GM12865 (cell line): Measurements from ENCODE around the gene TIMM50.

ENCODE experiments used
- DNase-seq: peaks from one replicate; pipeline ENCODE4 v3.0.0; 2010; ENCODE audit warnings: low read depth
- H3K4me3 ChIP-seq: 2 replicates; pipeline ENCODE4 v1.5.1; 2011; ENCODE audit warnings: mild to moderate bottlenecking, low read depth, low read length, control low read depth
- CTCF ChIP-seq: IDR thresholded peaks from 2 replicates; pipeline ENCODE4 v1.5.1; 2011; ENCODE audit warnings: low read length, control low read depth, low read depth, inconsistent platforms; ENCODE audit not compliant: insufficient read depth; ENCODE audit errors: missing control alignments

Gene TIMM50

GRCh38 chr19:39509233-39509632 is 28.6 kb downstream of the TIMM50 start:
- TF ChIP-seq CTCF: no peak
- no peak for DNase-seq
- H3K4me3 ChIP-seq: no peak overlapping the region

- no peak for DNase-seq
- no peak overlapping the region for H3K4me3 ChIP-seq
- TF ChIP-seq CTCF: no peak
Observed at GRCh38 chr19:39512988-39513387, 32.4 kb downstream of the TIMM50 start.

- no peak for DNase-seq
Observed at GRCh38 chr19:39514840-39515550, 34.4 kb downstream of the TIMM50 start, which contains the start of gene SELENOV. TSS of gene SELENOV (plus strand) at chr19:39515139. CDS start at chr19:39515213, 74 bp downstream.

GRCh38 chr19:39515551-39516191 is 35.0 kb downstream of the TIMM50 start:
- H3K4me3 ChIP-seq: no peak overlapping the region
- no peak for TF ChIP-seq CTCF
- no peak for DNase-seq

More at GRCh38 chr19:39514840-39515550, 34.4 kb downstream of the TIMM50 start, which contains the start of gene SELENOV:
- TF ChIP-seq CTCF: no peak
- no peak within 1 kb of the TSS for H3K4me3 ChIP-seq

GRCh38 chr19:39516270-39516669 is 35.6 kb downstream of the TIMM50 start:
- no peak overlapping the region for H3K4me3 ChIP-seq
- TF ChIP-seq CTCF: no peak
- DNase-seq: peak; percentile 42

GRCh38 chr19:39517432-39517831 is 36.8 kb downstream of the TIMM50 start:
- DNase-seq: no peak
- no peak for TF ChIP-seq CTCF

More at GRCh38 chr19:39517432-39517831, 36.8 kb downstream of the TIMM50 start:
- no peak overlapping the region for H3K4me3 ChIP-seq
